ENCODE measurements around the gene ANGPTL4.
"Not testable (repeated sequence)": the region's sequence is repeated elsewhere in the genome, so short reads cannot be mapped to it uniquely, and the experiment has no call there.

DNA sequence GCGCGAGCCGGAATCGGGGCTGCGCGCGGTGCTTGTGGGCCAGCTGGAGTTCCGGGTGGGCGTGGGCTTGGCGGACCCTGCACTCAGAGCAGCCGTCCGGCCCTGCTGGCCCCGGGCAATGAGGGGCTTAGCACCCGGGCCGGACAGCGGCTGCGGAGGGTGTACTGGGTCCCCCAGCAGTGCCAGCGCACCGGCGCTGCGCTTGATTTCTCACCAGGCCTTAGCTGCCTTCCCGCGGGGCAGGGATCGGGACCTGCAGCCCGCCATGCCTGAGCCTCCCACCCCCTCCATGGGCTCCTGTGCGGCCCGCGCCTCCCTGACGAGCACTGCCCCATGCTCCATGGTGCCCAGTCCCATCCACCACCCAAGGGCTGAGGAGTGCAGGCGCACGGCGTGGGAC is 11.8 kb downstream of the ANGPTL4 start:
- TF ChIP-seq EZH2 (optimal IDR thresholded peaks at IDR 0.05; ENCODE audit: low read depth, low read length); EZH2phosphoT487 (IDR thresholded peaks at IDR 0.05; ENCODE audit: low read length): not testable (repeated sequence)
